Activated CD4-positive, alpha-beta T cell treated with anti-CD3 and anti-CD28 coated beads for 36 hours (primary cell): ENCODE results near the gene KDM3A. TPM values are rescaled to one million over a fixed set of nuclear protein-coding genes. Genes with fewer than 3 reads are reported as not detected.

ENCODE experiments used
- ATAC-seq: fragments of 200-7000 bp; cut with Tn5 transposase; one replicate; pipeline ENCODE4 v1.10.0; 2021; ENCODE audit warnings: mild to moderate bottlenecking, moderate library complexity
- CTCF ChIA-PET: fragments of 350-600 bp; sonication (Branson Sonifier 250); formaldehyde crosslinking; loops from one replicate; lab custom pipeline; 2021; ENCODE audit warnings: antibody characterized with exemption; lab: Charles Lee
- POLR2A ChIA-PET: fragments of 350-600 bp; sonication (Branson Sonifier 250); formaldehyde crosslinking; loops from one replicate; lab custom pipeline; 2021; ENCODE audit warnings: antibody characterized with exemption, inconsistent platforms; lab: Charles Lee
- DNase-seq: peaks from one replicate; pipeline ENCODE4 v3.0.0-alpha.2; 2020
- H3K27ac Mint-ChIP-seq: one replicate; pipeline ENCODE4 v1.8.0; 2021; ENCODE audit warnings: mixed read lengths
- H3K27me3 Mint-ChIP-seq: one replicate; pipeline ENCODE4 v1.8.0; 2021; ENCODE audit warnings: mixed read lengths
- H3K36me3 Mint-ChIP-seq: one replicate; pipeline ENCODE4 v1.8.0; 2021; ENCODE audit warnings: low read depth, mixed read lengths
- H3K4me1 Mint-ChIP-seq: one replicate; pipeline ENCODE4 v1.8.0; 2021; ENCODE audit warnings: mixed read lengths
- H3K4me3 Mint-ChIP-seq: one replicate; pipeline ENCODE4 v1.8.0; 2021; ENCODE audit warnings: mild to moderate bottlenecking, moderate library complexity, mixed read lengths
- H3K9me3 Mint-ChIP-seq: one replicate; pipeline ENCODE4 v1.8.0; 2021; ENCODE audit warnings: low read depth, mixed read lengths
- intact Hi-C, 2 experiments: fragments of 100-400 bp; cut with DNase I in 1 of 2; cut with micrococcal nuclease in 1 of 2; formaldehyde crosslinking; loops; one replicate each; pipeline versions ENCODE4 v1.14.2 to v1.15.1; 2022 to 2024; cut with DNase I, micrococcal nuclease
- total RNA-seq, 2 experiments: library from RNA; stranded (reverse); gene quantifications; one replicate each; pipeline ENCODE4 v1.2.3, GENCODE V29; 2021

Gene KDM3A
- total RNA-seq, 2 experiments from 2014 or later: 68.9 to 82.9 TPM

- H3K9me3 Mint-ChIP-seq: peaks cover 1% of the 10 kb centered on the region
Observed at GRCh38 chr2:86520153-86520552, 79.0 kb downstream of the KDM3A start.

GRCh38 chr2:86521922-86522321 lies 80.8 kb downstream of the KDM3A start:
- Mint-ChIP-seq H3K27me3 (no peaks in the 10 kb centered on the region), H3K4me1 (no peaks in the 10 kb centered on the region), H3K9me3 (peaks cover 1% of the 10 kb centered on the region), H3K4me3 (no peak overlapping the region), H3K36me3 (peaks cover 5% of the 10 kb centered on the region), H3K27ac (no peak overlapping the region)
- ATAC-seq (no peak), DNase-seq (no peak)
- CTCF ChIA-PET: no interaction called here
- intact Hi-C loops: no loop called here
- POLR2A ChIA-PET: no interaction called here

More at GRCh38 chr2:86520153-86520552, 79.0 kb downstream of the KDM3A start:
- DNase-seq (peak; percentile 32), ATAC-seq (no peak)
- Mint-ChIP-seq H3K4me1 (no peaks in the 10 kb centered on the region), H3K36me3 (no peaks in the 10 kb centered on the region), H3K27ac (no peak overlapping the region), H3K4me3 (no peak overlapping the region), H3K27me3 (no peaks in the 10 kb centered on the region)
- CTCF ChIA-PET: no interaction called here
- intact Hi-C loops: no loop called here
- POLR2A ChIA-PET: no interaction called here

- Mint-ChIP-seq H3K27ac (no peak overlapping the region), H3K4me3 (no peak overlapping the region), H3K9me3 (peaks cover 1% of the 10 kb centered on the region), H3K36me3 (peaks cover 9% of the 10 kb centered on the region), H3K4me1 (no peaks in the 10 kb centered on the region), H3K27me3 (no peaks in the 10 kb centered on the region)
- CTCF ChIA-PET: no interaction called here
- intact Hi-C loops: no loop called here
- ATAC-seq (no peak), DNase-seq (no peak)
- POLR2A ChIA-PET: no interaction called here
Observed at GRCh38 chr2:86522711-86523110, 81.5 kb downstream of the KDM3A start.

GRCh38 chr2:86523491-86523890 lies 82.3 kb downstream of the KDM3A start:
- Mint-ChIP-seq H3K4me3 (no peak overlapping the region), H3K9me3 (peaks cover 1% of the 10 kb centered on the region), H3K27ac (no peak overlapping the region), H3K27me3 (no peaks in the 10 kb centered on the region), H3K36me3 (peaks cover 10% of the 10 kb centered on the region), H3K4me1 (no peaks in the 10 kb centered on the region)
- CTCF ChIA-PET: no interaction called here
- POLR2A ChIA-PET: no interaction called here
- DNase-seq: no peak
- intact Hi-C loops: no loop called here
- ATAC-seq: no peak

GRCh38 chr2:86525421-86526340 lies 84.5 kb downstream of the KDM3A start:
- H3K4me3 Mint-ChIP-seq: no peak overlapping the region
- H3K4me1 Mint-ChIP-seq: no peaks in the 10 kb centered on the region
- intact Hi-C loops: no loop called here
- H3K9me3 Mint-ChIP-seq: no peaks in the 10 kb centered on the region
- no peaks in the 10 kb centered on the region for H3K27me3 Mint-ChIP-seq
- POLR2A ChIA-PET: no interaction called here
- H3K36me3 Mint-ChIP-seq: peaks cover 10% of the 10 kb centered on the region
- ATAC-seq (no peak), DNase-seq (no peak)
- H3K27ac Mint-ChIP-seq: no peak overlapping the region
- CTCF ChIA-PET: no interaction called here

- intact Hi-C loops: no loop called here
- CTCF ChIA-PET: no interaction called here
- H3K27me3 Mint-ChIP-seq: no peaks in the 10 kb centered on the region
Observed at GRCh38 chr2:86533589-86533988, 92.4 kb downstream of the KDM3A start.

GRCh38 chr2:86541334-86541733 lies 100.2 kb downstream of the KDM3A start:
- intact Hi-C loops: no loop called here
- H3K4me1 Mint-ChIP-seq: peaks cover 15% of the 10 kb centered on the region
- no peak for DNase-seq
- POLR2A ChIA-PET: interaction anchor here (1.1 kb wide), 1 partner anchor 81 kb away, joined by 3 read pairs; no protein-coding TSS in a partner anchor
- H3K4me3 Mint-ChIP-seq: no peak overlapping the region
- ATAC-seq: no peak
- CTCF ChIA-PET: no interaction called here
- H3K27me3 Mint-ChIP-seq: no peaks in the 10 kb centered on the region
- H3K27ac Mint-ChIP-seq: no peak overlapping the region
- H3K36me3 Mint-ChIP-seq: peaks cover 35% of the 10 kb centered on the region
- H3K9me3 Mint-ChIP-seq: peaks cover 11% of the 10 kb centered on the region

More at GRCh38 chr2:86533589-86533988, 92.4 kb downstream of the KDM3A start:
- peaks cover 27% of the 10 kb centered on the region for H3K36me3 Mint-ChIP-seq
- H3K4me1 Mint-ChIP-seq: peaks cover 34% of the 10 kb centered on the region
- POLR2A ChIA-PET: no interaction called here
- no peak overlapping the region for H3K4me3 Mint-ChIP-seq
- no peak for DNase-seq
- no peak for ATAC-seq
- H3K9me3 Mint-ChIP-seq: peaks cover 24% of the 10 kb centered on the region
- H3K27ac Mint-ChIP-seq: no peak overlapping the region

Other genes with a start within 250 kb of the KDM3A start
- gene IMMT, start 245.9 kb upstream of the KDM3A start, total RNA-seq: 100 to 1,000 TPM; 172 to 182 TPM
- gene MRPL35, start 241.9 kb upstream of the KDM3A start, total RNA-seq: 10 to 100 TPM; 83.2 to 93.2 TPM
- gene REEP1, start 103.7 kb upstream of the KDM3A start, total RNA-seq: under 1 TPM; 0.19 to 0.30 TPM
- gene CHMP3, start 122.1 kb downstream of the KDM3A start, total RNA-seq: 10 to 100 TPM; 35.0 to 35.8 TPM
- gene RNF103, start 182.5 kb downstream of the KDM3A start, total RNA-seq: 10 to 100 TPM in 1 of 2 experiments, 1 to 10 TPM in 1; 8.4 to 10.0 TPM